Endometrial microvascular endothelial cells (primary cell): ENCODE data around the gene CYFIP2. TPM values are rescaled to one million over a fixed set of nuclear protein-coding genes. Genes with fewer than 3 reads are reported as not detected.

Experiments
- in situ Hi-C: cut with HindIII; loops from 2 replicates; pipeline ENCODE4 v1.10.0; 2017; ENCODE audit warnings: low sequenced_read_pairs, low pct_unique_long_range_greater_than_20kb; ENCODE audit errors: inconsistent ontology term
- total RNA-seq: library from RNA; depleted of rRNA; stranded (reverse); fragments of >200 nt; gene quantifications from one replicate; pipeline ENCODE4 v1.2.3, GENCODE V29; 2015; ENCODE audit errors: inconsistent ontology term

The CYFIP2 gene
- total RNA-seq, 1 donor from 2014 or later = 10.4 TPM

GRCh38 chr5:157252711-157253465, 13.0 kb upstream of the CYFIP2 start:
- in situ Hi-C loops = no loop called here

DNA sequence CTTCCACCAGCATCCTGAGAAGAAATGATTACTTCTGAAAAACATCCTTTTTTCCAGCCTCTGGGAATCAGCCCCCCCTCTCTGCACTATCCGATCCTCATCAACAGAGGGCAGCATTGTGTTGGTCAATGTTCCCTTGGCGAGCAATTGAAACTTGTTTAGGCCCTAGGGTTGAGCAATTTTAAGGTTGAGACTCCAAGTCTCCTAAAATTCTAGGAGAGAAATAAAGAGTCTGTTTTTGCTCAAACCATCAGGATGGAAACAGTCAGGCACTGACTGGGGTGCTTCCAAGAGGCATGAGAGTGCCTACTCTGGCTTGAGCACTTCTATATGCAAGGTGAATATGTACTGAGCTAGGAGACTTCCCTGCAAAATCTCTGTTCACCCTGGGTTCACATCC, 12.4 kb upstream of the CYFIP2 start:
- in situ Hi-C loops = no loop called here

DNA sequence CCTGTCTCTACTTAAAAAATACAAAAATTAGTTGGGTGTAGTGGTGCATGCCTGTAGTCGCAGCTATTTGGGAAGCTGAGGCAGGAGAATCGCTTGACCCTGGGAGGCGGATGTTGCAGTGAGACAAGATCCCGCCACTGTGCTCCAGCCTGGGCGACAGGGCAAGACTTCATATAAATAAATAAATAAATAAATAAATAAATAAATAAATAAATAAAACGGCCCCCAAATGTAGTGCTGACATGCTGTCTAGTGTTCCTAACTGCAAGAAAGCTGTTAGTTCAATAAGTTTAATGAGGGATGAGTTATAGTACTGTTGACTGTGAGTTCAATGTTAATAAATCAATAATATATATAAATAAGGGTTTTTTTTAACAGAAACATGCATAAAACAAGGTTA, 7.5 kb upstream of the CYFIP2 start:
- in situ Hi-C loops = no loop called here

GRCh38 chr5:157259699-157260098, 6.2 kb upstream of the CYFIP2 start:
- in situ Hi-C loops = no loop called here

- in situ Hi-C loops = no loop called here
Observed at GRCh38 chr5:157263496-157264090, 2.3 kb upstream of the CYFIP2 start.

- in situ Hi-C loops = no loop called here
Observed at GRCh38 chr5:157266286-157267007, 524 bp downstream of the CYFIP2 start.

GRCh38 chr5:157267025-157267424, 1.1 kb downstream of the CYFIP2 start:
- in situ Hi-C loops = no loop called here

- in situ Hi-C loops = no loop called here
Observed at GRCh38 chr5:157267761-157268480, 2.0 kb downstream of the CYFIP2 start.

- in situ Hi-C loops = no loop called here
Observed at GRCh38 chr5:157269165-157269671, 3.3 kb downstream of the CYFIP2 start.

GRCh38 chr5:157269761-157270272, 3.9 kb downstream of the CYFIP2 start:
- in situ Hi-C loops = no loop called here

- in situ Hi-C loops = no loop called here
Observed at GRCh38 chr5:157270771-157271170, 4.8 kb downstream of the CYFIP2 start.

DNA sequence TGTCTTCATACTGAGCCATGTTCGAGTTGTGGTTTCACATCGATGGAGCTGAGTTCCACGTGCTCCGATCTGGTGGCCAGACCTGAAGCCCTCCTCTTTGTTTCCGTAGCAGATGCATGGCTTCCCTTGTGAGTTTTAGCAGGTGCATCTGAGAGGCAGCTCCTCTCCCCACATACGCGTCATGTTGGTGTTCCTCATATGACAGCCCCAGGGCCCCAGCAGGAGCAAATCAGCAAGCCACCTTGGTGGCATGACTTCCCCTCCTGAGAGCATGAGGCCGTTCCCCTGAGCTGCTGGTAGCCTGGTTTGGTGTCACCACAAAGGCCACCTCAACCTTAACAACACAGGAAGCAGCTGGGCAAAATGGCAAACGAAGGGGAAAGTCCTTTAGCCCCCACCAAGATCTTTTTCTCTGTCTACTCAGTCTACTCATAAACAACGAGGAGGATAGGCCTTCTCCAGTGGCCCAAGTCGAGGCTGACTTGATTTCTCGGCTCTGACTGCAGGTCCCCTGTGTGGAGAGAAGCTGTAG, 5.9 kb downstream of the CYFIP2 start:
- in situ Hi-C loops = no loop called here

DNA sequence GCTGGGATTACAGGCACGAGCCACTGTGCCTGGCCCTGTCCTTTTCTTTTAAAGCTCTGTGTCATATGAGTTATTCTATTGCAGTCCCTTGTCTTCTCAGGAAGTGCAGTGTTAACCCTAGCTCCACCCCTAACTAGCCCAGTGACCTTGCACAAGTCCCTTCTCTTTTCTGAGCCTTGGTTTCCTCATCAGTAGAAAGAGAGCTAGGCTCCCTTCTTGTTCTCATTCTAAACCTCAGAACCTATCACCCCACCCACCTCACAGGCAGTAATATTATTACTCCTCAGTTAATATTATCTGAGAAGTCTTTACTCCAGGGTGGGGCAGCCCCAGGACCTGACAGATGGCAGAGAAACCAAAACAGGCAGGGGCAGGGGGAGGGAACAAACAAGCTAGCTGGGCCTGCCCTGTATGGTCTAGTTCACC, 7.2 kb downstream of the CYFIP2 start:
- in situ Hi-C loops = no loop called here

DNA sequence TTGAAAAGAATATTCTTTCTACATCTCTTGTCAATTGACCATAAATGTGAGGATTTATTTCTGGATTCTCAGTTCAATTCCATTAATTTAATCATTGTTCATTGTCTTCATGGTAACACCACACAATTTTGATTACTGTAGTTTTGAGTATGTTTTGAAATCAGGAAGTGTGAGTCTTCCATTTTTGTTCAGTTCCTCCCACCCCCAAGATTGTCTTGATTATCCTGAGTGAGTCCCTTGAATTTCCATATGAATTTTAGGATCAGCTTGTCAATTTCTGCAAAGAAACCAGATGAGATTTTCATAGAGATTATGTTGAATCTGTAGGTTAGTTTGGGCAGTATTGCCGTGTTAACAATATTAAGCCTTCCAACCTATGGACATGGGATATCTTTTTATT, 9.5 kb downstream of the CYFIP2 start:
- in situ Hi-C loops = no loop called here

GRCh38 chr5:157278319-157279037, 12.6 kb downstream of the CYFIP2 start:
- in situ Hi-C loops = no loop called here

DNA sequence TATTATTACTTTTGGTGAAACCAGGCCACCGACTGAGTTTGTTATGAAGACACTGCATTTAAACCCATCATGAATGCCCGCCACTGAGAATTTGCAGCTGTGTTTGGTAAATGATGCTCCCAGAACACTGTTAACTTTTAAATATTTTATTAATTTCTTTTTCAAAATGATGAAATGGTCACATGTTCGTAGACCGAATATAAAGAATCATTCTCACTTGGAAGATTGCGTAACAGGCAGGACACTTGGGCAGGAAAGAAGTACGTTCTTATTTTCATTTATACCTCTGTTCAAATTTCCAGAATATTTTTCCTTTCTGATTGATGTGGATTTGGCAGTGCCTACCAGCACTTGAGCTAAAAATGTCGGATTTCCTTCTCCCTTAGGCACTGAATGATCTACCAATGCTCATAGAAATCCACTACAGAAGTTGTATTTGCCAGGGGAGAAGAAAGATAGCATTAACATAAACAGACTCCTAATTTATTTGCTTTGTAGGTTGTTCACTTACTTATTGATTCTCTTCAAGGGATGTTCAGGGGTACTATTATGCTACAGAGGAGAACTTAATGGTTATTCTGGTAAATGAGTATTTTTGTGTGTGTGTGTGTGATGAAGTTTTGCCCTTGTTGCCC, 13.8 kb downstream of the CYFIP2 start:
- in situ Hi-C loops = no loop called here

GRCh38 chr5:157280927-157281326, 15.0 kb downstream of the CYFIP2 start:
- in situ Hi-C loops = no loop called here

GRCh38 chr5:157282150-157282549, 16.2 kb downstream of the CYFIP2 start:
- in situ Hi-C loops = no loop called here
